ENCODE results near the gene B3GNT5.

DNA sequence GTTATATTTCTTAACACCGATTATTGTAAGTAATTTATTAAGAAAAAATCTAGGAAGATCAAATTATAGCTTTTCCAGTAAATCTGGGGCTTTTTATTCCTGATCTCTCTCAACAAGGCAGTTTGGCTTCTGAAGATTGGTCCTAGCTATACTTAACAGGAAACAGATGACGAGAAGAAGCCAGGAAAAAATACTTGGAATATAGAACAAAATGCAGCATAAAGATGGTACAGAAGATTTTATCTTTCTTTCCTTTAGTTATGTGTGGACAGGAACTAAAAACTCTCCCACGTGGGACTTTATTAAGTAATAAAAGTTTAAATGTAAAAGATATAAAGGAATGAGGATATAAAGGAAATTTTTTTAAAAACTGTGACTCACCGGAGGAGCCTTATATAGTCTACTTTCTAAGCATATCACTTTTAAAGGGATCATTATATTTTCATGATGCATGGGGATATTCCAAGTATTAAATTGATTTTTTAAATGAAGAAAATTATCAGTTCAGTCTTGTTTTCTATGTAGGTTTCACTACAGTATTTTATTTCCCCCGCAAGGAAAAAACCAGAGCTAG is 8.2 kb downstream of the B3GNT5 start:
- TF ChIP-seq, protein P1, sequence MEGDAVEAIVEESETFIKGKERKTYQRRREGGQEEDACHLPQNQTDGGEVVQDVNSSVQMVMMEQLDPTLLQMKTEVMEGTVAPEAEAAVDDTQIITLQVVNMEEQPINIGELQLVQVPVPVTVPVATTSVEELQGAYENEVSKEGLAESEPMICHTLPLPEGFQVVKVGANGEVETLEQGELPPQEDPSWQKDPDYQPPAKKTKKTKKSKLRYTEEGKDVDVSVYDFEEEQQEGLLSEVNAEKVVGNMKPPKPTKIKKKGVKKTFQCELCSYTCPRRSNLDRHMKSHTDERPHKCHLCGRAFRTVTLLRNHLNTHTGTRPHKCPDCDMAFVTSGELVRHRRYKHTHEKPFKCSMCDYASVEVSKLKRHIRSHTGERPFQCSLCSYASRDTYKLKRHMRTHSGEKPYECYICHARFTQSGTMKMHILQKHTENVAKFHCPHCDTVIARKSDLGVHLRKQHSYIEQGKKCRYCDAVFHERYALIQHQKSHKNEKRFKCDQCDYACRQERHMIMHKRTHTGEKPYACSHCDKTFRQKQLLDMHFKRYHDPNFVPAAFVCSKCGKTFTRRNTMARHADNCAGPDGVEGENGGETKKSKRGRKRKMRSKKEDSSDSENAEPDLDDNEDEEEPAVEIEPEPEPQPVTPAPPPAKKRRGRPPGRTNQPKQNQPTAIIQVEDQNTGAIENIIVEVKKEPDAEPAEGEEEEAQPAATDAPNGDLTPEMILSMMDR (IDR thresholded peaks at IDR 0.05), result no peak
- no peak for TF ChIP-seq POLR2A (IDR thresholded peaks at IDR 0.05)
